Stimulated activated CD8-positive, alpha-beta memory T cell treated with anti-CD3 and anti-CD28 coated beads, Interleukin-15, amount 100 ng/mL, for 1 hour (primary cell): ENCODE data around the gene DOCK8.
"Not testable (repeated sequence)": the region's sequence is repeated elsewhere in the genome, so short reads cannot be mapped to it uniquely, and the experiment has no call there.

Experiments
- DNase-seq: peaks from one replicate; pipeline ENCODE4 v3.0.0-alpha.2; 2020; ENCODE audit warnings: low read depth

DOCK8 gene

DNA sequence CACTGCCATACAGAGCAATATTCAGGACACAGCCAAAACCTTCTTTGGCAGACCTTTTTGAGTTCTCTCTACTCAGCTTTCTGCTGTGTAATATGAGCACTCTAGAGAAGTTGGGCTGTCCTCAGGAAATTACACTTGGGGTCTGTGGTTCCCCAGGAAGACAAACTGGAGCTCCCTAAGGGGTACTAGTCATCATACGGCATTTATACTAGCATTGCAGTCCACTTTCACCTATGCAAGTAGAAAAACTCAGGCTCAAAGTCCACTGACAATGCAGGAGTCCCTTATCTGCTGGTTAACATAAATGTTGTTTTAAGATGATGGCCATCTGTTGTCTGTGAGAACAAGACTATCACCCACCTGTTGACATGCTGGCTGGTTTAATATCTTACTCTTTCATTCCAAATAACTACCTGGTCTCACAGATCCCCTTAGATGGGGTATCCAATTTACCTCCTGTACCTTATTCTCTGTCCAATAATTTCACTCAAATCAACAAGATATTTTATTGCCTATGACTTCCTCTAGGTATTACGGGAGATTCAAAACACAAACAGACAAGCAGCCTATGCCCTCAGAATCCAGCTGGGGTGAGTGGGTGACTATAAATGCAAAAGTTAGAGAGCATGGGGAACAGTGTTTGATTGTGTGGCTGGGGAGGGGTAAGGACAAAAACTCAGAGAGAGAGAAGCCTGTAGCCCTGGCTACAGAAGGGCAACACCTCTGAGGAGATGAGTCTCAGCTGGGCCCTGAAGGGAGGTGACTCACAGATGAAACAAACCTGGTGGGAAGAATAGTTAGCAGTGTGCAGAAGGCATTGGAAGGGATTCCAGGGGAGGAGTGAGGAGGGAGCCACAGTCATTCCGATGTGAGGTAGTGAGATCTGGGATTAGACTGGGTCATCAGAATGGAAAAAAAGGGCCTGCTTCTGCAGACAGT, 10.2 kb downstream of the DOCK8 start:
- DNase-seq = no peak

DNA sequence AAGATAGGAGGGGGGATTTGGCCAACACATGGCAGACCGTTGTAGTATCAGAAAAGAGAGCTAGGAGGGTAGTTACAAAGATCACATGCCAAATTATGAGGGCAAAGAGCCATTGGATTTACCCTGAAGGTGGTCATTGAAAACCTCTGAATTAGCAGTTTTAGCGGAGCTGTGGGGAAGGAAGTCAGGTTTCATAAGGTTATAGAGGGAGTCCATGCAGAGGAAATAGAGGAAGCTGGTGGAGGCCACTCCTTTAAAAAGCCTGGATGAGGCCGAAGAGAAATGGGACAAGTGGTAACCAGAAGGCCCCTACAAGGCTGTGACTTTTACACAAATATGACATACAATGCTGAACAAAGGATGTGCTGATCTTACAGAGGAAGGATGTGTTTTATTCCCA, 13.2 kb downstream of the DOCK8 start:
- DNase-seq = no peak

DNA sequence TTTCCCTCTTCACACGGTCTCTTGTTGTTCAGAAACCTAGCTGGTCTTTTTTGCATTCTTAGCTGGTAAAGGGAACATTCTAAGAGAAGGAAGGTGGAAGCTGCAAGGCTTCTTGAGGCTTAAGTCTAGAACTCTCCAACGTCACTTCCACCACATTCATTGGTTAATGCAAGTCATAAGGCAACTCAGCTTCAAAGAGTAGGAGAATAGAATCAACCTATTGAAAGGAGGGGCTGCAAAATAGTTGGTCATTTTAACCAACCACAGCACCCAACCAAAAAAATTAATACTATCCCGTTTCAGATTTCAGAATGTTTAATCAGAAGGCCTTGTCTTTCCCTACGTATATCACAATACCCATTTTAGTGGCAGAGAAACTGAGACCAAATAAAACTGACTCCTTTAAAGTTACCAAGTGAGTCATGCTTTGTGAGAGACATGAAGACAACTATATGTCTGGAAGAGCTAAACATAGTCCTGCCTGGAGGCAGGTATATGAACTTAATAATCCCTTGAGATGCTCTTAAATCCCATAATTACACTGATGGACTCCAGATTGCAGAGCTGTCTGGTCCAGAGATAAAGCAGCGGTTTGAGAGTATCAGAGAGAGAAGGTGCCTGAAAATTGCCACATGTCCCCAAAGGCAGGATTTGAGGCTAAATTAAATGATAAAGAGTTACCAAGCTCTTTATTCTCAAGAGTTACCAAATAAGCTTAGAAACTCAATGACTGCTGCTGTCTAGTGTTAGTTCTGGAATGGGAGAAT, 14.4 kb downstream of the DOCK8 start:
- DNase-seq = no peak

DNA sequence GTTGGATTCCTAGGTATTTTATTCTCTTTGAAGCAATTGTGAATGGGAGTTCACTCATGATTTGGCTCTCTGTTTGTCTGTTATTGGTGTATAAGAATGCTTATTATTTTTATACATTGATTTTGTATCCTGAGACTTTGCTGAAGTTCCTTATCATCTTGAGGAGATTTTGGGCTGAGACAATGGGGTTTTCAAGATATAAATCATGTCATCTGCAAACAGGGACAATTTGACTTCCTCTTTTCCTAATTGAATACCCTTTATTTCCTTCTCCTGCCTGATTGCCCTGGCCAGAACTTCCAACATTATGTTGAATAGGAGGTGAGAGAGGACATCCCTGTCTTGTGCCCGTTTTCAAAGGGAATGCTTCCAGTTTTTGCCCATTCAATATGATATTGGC, 17.0 kb downstream of the DOCK8 start:
- DNase-seq = not testable (repeated sequence)

DNA sequence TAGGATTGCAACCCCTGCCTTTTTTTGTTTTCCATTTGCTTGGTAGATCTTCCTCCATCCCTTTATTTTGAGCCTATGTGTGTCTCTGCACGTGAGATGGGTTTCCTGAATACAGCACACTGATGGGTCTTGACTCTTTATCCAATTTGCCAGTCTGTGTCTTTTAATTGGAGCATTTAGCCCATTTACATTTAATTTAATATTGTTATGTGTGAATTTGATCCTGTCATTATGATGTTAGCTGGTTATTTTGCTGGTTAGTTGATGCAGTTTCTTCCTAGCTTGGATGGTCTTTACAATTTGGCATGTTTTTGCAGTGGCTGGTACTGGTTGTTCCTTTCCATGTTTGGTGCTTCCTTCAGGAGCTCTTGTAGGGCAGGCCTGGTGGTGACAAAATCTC, 19.0 kb downstream of the DOCK8 start:
- not testable (repeated sequence) for DNase-seq

DNA sequence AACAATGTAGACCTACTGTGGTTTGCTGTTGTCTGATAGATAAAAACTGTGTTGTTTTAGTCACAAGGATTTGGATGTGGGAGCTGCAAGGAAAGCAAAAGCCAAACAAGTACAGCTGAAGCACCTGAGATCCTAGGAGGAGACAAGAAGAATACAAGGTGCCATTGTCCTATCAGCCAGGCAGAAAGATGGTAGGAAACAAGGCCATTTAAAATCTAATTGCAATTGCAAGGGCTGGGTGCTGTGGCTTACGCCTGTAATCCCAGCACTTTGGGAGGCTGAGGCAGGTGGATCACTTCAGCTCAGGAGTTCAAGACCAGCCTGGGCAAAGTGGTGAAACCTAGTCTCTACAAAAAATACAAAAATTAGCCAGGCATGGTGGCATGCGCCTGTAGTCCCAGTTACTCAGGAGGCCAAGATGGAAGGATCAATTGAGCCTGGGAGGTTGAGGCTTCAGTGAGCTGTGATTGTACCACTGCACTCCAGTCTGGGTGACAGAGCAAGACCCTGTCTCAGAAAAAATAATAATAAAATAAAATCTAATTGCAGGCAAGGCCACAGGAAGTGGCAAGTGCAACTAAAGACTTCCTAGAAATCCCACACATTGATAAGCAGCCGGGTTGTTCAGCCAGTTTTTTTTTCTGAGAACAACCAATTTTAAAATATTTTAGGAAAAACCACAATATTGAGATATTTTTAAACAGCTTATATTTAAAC, 22.6 kb downstream of the DOCK8 start:
- DNase-seq = no peak

DNA sequence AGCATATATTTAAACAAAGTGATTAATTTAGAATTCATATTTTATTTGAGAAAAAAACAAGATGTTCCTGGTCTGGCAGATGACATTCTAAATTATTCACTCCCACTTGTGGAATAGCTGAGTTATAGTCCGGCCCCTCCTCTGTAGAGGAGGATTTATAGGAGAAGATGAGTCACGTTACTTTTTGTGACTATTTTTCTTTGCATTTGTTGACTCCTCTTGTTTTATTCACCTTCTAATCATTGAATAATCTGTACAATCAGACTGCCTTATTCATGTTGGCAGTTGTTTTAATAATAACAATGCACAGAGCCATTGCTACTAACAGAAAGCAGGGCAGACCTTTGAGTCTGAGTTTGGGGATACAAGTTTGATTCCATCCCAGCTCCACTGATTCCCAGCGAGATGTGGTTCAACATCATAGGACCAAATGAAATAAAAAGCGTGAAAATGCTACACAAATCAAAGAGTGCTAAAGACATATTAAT, 23.2 kb downstream of the DOCK8 start:
- DNase-seq = no peak

DNA sequence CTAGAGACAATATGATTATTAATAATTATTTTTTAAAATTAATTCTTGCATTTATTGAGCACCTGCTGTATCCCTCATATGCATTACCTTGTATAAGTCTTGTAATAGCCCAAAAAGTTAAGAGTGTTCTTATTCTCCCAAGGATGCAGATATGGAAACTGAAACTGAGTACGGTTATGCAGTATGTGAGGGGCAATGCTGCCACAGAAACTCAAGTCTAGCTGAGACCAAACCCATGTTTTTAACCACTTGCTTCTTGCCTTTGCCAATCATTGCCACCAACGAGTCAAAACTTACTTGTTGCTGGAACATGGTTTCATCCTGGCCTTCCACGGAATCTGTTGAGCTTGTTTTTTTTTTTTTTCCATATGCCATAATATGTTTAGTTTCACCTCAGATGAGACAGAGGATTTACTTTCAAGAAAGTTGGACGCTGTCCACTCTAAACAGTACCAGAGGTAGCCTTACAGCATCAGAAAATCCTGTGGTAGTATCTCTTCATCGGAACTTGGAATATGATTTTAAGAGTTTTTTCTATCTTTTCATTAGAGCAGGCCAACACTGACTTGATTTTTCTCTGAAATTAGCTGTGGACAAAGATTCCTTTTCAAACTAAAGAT, 27.9 kb downstream of the DOCK8 start:
- DNase-seq = no peak

DNA sequence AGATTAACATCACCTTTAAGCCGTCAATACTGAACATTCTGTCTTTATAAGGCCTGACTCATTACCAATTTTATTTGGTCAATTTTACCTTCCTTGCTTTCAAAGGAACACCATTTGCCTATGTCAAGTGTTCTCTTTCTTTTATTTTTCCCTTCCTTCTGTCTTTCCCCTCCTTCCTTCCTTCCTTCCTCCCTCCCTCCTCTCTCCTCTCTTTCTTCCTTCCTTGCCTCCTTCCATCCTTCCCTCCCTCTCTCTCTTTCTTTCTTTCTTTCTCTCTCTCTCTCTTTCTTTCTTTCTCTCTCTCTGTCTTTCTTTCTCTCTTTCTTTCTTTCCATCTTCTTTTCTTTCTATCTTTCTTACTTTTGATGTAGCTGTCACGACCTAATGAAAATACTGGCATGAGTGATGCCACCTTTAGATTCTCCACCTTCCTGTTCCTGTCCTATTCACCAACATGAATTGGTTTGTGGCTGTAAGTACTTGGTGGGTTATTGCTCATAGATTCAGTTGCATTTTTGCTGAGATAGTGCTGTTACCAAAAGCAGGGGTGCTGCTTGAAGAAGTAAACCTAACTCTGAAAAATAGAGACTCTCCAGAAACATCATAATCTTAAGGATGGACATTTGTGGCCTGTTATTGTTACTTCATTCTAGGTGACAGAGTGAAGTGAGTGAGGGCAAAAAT, 33.8 kb downstream of the DOCK8 start:
- DNase-seq = no peak

DNA sequence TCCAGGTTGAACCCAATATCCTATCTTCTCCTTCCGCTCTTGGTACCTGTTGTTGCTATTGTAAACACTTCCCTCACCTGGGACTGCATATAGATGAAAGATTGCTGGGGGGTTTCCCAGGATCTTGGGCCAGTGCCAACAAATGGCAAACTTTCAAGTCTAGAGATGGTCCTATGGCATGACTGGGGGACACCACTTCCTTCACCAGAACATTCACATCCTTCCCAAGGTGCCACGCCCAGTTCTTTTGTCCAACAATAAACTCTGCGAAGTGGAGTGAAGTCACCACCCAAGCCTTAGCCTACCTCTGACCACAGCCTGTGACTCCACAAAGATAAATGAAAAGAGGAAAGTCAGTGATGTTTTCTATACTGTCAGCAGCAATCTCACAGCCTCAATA, 34.4 kb downstream of the DOCK8 start:
- DNase-seq = no peak

DNA sequence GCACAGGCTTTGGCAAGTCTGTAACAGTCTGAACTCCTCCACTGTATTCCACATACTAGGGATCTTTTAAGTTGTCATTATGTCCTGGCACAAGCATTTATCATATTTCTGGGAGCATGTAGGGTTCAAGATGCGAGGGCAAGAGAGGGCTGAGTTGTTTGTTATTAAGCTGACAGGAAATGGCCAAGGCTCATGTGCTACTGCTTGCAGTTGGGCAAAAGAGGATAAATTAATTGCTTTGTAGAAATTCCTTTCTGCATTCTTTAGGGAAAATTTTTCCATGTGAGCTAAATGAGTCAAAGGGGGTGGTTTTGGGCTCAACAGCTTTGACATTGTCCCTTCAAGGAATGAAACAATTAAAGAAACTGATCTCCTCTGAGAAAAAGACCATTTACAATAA, 35.4 kb downstream of the DOCK8 start:
- DNase-seq = no peak

DNA sequence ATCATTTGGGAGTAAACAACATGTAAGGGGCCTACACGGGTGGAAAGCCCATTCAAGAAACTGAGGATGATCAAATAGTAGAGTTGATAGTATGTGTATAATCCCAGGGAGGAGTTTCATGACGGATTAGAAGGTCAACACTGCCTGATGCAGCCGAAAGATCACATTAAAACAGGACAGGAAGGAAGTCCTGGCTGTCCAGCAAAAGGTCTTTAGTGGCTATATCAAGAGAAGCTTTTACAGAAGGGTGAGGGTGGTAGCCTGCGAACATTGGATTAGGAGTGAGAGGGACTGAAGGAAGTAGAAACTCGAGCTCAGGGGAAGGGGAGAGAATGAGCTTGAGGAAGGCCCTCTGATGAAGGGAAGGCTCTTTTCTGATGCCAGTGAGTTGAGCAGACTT, 36.0 kb downstream of the DOCK8 start:
- no peak for DNase-seq

DNA sequence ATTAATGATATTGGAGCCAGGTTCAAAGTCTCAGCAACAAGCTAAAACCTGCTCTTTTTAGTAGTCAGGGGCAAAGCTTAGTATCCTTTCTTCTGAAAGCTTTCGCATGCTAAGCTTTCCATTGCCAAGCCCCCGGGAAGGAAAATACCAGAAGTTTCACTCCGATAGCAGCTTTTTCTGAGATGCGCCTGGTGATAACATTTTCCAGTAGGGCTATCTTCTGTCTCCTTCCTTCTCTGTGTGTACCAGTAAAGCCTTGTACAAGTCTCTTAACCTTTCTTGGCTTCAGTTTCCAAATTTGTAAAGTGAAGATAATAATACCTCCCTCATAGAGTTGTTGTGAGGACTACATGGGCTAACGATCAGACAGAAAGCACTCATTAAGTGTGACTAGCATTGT, 36.7 kb downstream of the DOCK8 start:
- no peak for DNase-seq

DNA sequence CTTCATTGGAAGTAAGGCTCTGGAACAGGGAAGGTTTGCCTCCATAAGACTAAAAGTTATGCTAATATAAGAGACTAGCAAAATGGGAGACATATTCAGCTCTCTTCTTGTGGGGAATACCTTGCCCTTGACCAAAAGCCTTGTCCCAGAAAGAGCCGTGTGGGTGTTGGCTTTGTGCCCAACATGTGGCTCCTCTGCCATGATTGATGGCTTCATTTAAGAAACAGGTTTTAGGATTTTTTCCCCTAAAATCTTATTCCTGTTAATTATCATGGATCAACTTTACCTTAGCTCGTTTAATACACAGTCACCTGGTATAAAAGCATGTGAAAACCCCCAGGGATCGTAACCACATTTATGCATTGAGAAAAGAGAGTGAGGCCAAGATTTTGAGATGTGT, 38.9 kb downstream of the DOCK8 start:
- DNase-seq = no peak

DNA sequence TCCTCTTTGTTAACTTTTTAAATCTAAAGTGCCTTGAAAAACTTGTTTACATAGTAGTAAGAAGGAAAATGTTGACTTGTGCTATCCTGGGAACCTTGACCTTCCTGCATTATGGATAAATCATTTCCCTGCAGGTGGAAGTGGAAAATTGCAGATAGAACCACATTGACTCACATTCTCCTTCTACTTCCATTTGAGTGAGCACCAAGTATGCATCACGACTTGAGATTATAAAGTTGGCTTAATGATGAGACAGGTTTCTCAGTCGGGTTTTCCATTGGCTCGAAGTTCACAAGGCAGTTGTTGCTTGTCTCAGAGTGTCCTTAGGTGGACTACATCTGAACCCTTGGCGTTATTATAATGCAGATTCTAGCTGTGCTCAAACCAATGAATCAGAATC, 39.9 kb downstream of the DOCK8 start:
- DNase-seq = no peak

DNA sequence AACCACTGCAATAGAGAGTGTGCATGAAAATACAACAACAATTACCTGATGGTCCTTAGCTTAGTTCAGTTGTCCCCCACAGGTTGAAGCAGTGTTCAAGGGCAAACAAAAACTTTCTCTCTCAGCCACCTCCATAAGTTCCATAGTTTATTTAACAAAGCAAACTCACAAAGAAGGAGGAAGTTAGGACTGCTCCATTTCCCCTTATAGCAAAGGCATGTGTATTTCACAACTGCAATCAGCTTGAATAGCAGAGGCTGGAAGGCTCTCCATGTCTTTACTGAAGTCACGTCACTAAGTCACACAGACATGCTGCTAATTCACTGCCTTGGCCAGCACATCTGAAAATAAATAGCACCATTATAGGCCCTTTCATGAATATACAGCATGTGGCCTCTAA, 43.3 kb downstream of the DOCK8 start:
- DNase-seq = no peak

DNA sequence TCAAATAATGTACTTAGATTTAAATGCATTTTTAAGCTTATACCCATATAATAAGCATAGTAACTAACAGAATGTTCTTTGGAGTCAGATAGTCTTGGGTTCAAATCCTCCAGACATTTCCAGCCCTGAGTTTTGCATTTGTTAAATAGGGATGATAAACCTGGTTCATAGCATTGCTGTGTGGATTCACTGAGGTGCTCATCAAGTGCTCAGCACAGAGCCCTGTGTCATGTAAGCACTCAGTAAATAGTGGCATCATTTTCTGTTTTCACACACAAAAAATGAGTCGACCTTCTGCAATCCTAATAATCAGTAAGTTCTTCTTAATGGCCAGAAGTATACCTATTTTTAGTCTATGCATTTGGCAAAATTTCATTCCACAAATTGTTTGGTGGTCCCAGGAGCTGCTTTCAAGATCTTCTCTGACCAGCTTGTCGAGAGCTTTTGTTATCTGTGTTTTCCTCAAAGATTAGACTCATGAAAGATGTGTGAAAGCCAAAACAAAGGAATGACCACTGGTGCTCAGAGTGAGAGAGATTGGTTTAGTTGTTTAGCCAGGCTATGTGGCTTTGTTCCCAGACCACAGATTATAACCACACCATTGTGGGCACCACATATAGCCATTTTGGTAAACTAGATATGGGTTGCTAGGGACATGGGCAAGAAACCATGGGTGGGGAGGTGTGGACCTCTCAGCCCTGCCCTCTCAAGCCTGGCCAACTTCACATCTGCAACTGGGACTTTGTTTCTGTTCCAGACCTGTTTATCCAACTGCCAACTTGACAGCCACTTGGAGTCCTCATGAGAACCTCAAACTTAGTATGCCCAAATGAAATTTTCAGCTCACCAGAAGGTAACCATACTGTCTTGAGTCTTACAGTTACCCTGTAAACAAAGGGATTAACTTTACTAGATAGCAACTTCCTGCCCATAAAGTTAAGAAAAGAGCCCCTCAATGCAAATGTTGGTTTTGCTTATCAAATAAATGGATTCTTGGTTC, 45.0 kb downstream of the DOCK8 start:
- no peak for DNase-seq

DNA sequence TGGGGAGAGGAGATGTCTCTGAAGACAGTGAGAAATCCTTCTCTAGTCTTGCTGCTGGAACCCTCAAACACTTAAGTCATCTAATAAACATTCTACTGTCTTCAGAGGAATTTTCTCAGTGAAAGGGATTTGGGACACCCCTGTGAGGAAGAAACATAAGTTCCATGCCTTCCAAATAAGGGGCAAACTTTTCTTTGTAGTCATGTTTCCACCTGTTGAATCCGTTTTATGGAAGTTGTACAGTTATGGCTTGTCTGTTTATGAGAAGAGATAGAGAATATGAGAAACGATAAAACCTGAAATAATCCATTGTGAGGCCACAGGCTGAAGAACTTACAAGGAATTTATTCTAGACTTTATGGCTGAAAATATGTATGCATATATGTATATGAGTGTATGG, 49.6 kb downstream of the DOCK8 start:
- no peak for DNase-seq

DNA sequence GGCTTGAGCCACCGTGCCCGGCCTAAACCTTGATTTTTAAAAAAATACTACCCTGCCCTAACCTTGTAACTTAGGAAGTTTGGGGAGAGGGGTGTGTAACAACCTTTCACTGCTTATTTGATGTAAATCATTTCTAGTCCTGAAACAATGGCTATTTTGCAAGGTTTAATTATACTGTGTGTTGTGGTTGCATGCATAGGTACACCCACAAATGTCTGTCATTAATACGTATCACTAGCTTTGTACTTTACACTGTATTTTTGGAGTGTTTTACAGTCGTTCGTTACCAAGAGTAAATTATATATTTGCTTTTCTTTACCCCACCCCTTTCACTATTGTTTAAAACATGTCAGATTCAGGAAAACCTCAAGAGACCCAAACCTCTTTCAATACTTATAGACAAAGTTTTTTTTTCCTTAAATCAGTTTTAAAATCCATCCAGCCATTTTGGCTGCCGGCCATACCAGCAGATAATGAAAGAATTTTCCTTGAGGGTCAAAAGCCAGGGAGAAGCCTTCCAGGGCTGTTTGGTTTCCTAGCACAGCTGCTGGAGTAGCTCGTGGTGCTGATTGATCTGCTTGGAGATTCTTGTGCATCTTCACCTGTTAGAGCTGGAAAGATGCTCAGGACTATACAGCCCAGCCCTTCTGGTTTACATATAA, 50.7 kb downstream of the DOCK8 start:
- no peak for DNase-seq

DNA sequence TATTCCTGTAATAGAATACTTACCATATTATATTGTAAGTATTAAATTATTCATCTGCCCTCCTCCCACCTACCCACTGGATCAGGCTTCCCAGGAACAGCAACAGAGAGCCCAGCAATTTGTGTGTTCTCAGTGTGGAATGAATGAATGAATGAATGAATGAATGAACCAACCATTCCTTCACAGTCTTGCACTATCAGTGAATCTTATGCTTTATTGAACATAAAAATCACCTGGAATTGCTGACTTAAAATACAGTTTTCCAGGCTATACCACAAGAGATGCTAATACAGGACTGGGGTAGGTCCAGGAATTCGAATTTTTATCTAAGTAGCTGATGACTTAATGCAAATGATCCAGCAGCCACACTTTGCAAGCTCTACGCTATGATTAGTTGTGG, 51.6 kb downstream of the DOCK8 start:
- no peak for DNase-seq
